ENCODE measurements around the gene HMOX1. TPM values are rescaled to one million over a fixed set of nuclear protein-coding genes. Genes with fewer than 3 reads are reported as not detected.

HMOX1 gene
- total RNA-seq, 2 donors from 2014 or later = 31.0 to 50.3 TPM

DNA sequence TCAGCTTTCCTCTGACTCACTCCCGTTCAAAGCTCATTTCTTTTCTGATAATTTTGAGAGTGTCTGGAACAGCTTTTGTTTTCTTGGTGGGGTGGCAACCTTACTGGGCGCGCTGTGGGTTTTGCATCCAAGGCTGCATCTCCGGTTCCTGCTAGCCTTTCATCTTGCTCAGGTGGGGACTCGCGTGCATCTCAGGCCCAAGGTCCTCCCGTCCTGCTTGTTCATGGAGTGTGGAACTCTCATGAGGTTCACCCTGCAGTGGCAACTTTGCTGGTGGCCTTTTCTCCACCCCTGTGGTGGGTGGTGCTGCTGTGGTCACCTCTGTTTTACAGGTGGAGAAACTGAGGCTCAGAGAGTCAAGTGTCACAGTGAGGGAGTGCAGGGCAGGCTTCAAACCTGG is 44.6 kb downstream of the HMOX1 start:
- no peak overlapping the region for H3K4me3 ChIP-seq
- no peaks in the 10 kb centered on the region for H3K27me3 ChIP-seq
- no peak for DNase-seq
- H3K27ac ChIP-seq = no peak overlapping the region
- no peaks in the 10 kb centered on the region for H3K36me3 ChIP-seq
- H3K9me3 ChIP-seq = no peaks in the 10 kb centered on the region
- TF ChIP-seq, protein P1, sequence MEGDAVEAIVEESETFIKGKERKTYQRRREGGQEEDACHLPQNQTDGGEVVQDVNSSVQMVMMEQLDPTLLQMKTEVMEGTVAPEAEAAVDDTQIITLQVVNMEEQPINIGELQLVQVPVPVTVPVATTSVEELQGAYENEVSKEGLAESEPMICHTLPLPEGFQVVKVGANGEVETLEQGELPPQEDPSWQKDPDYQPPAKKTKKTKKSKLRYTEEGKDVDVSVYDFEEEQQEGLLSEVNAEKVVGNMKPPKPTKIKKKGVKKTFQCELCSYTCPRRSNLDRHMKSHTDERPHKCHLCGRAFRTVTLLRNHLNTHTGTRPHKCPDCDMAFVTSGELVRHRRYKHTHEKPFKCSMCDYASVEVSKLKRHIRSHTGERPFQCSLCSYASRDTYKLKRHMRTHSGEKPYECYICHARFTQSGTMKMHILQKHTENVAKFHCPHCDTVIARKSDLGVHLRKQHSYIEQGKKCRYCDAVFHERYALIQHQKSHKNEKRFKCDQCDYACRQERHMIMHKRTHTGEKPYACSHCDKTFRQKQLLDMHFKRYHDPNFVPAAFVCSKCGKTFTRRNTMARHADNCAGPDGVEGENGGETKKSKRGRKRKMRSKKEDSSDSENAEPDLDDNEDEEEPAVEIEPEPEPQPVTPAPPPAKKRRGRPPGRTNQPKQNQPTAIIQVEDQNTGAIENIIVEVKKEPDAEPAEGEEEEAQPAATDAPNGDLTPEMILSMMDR (IDR thresholded peaks at IDR 0.05) = no peak
- no peaks in the 10 kb centered on the region for H3K4me1 ChIP-seq
- no peak overlapping the region for H3K9ac ChIP-seq (ENCODE audit: low read depth in 2 of 2, low read length in 2 of 2)
- intact Hi-C loops (cut with DNase I) = no loop called here

DNA sequence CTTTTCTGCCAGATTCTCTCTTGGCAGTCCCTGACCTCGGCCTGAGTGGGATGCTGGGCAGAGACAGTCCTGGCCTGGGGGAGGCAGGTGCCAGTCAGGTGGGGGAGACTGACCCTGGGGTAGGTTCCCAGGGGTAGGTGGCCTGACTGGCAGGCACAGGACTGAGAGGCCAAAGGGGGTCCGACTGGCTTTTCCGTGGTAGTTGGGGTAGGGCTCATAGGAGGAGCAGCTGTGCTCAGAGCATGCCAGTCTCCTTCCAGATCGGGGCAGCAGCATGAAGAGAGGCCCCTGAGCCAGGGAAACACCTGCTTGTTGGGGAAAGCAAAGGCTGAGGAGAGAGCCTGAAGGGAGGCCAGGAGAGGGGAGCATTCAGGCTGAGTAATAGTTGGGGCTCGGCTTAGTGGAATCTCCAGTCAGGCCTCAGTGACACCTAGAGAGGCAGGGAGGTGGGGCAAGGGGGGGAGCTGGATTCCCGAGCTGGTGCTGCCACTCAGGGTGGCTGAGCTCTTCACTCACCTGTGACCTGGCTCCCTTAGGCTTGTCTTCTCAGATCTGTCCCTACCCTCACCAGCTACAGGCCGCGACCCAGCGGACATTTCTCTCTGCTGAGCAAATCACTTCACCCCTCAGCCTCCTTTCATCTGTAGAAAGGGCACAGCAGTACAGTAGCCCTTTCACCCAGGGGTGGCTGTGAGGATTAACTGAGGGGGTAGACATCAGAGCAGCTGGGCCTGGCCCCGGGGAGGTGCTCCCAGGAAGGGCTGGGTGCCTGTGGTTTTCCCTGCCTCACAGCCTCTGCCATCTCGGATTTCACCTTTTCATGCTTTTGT is 45.3 kb downstream of the HMOX1 start:
- Histone ChIP-seq H3K27ac (no peak overlapping the region), H3K4me3 (no peak overlapping the region), H3K36me3 (no peaks in the 10 kb centered on the region), H3K9ac (ENCODE audit: low read depth in 2 of 2, low read length in 2 of 2) (no peak overlapping the region), H3K27me3 (no peaks in the 10 kb centered on the region), H3K4me1 (no peaks in the 10 kb centered on the region), H3K9me3 (no peaks in the 10 kb centered on the region)
- intact Hi-C loops (cut with DNase I) = no loop called here
- no peak for DNase-seq
- TF ChIP-seq, protein P1 (IDR thresholded peaks at IDR 0.05) = no peak

DNA sequence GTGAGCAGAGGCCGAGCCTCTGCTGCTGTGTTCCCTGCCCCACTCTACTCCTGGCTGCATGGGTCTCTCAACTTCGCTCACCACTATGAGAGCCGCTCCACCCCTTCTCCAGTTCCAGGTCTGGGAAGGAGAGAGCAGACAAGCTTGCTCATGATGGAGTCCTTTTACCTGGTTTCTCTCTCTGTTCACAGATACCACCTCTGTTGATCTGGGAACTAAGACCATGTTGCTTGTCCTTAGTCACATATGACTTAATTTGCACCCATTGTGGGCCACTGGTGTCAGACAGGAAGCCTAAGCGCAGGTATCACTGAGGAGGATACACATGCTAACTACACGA is 45.9 kb downstream of the HMOX1 start:
- Histone ChIP-seq H3K9ac (ENCODE audit: low read depth in 2 of 2, low read length in 2 of 2) (no peak overlapping the region), H3K27ac (no peak overlapping the region), H3K4me1 (no peaks in the 10 kb centered on the region), H3K4me3 (no peak overlapping the region), H3K36me3 (no peaks in the 10 kb centered on the region), H3K27me3 (no peaks in the 10 kb centered on the region), H3K9me3 (no peaks in the 10 kb centered on the region)
- TF ChIP-seq, protein P1 (IDR thresholded peaks at IDR 0.05) = no peak
- no peak for DNase-seq
- intact Hi-C loops (cut with DNase I) = no loop called here

DNA sequence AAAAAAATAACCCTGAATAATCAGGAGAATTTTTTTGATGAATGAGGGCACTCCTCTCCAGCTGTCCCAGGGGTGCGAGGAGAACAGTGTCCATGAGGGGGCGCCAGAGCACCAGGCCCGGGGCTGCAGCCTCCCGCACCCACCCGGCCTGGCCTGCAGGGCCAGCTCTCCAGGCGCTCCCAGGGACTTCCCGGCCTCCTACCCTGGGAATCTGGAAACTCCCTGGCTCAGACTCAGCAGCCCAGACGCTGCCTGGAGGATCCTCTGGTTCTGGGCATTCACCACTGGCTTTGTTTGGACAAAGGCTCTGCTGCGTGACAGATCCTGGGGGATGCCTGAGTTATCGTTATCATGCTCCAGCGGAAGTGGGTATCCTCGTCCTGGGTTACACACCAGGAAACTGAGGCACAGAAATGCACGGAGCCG is 50.0 kb downstream of the HMOX1 start:
- TF ChIP-seq, protein P1 (IDR thresholded peaks at IDR 0.05) = peak; percentile 97
- intact Hi-C loops (cut with DNase I) = loop anchor here (1.0 to 10.0 kb wide), 2 partner anchors 152 to 694 kb away; no protein-coding TSS in a partner anchor
- peak overlapping the region; percentile 42 to 56 for H3K9ac ChIP-seq (ENCODE audit: low read depth in 2 of 2, low read length in 2 of 2)
- H3K4me3 ChIP-seq = no peak overlapping the region
- no peaks in the 10 kb centered on the region for H3K36me3 ChIP-seq
- H3K9me3 ChIP-seq = no peaks in the 10 kb centered on the region
- no peaks in the 10 kb centered on the region for H3K4me1 ChIP-seq
- DNase-seq = peak; percentile 90
- H3K27me3 ChIP-seq = no peaks in the 10 kb centered on the region
- H3K27ac ChIP-seq = peak overlapping the region; percentile 32

DNA sequence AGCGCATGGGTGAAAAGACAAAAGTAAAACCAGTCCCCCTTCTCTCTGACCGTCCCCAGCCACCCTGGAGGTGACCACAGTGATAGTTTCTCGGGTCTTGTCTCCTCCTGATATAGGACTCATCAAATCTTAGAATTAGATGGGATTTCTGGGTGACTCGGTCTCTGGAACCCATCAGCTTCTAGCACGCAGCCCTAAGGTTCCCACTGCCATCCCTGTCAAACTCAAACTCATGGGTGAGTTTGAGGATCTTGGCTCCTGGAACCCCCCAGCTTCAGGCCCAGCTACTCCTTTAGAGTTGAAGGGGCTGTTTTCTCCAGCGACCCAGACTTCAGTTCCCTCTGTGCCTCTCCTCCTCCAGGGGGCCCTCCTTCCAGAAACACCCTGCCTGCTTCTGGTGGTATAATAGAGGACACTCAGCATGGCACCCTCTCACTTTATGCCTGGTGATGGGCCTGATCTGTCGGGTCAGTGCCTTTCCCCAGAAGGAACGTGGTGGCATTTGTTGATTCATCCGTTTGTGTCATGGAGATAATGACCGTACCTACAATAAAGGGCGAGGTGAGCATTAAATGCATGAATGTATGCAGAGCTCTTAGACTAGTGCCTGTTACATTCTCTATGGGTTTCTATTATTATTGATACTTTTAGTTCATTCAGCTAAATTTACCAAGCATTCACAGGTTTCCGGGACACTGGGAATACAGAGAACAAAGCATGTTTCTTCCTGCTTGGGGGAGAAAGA is 50.8 kb downstream of the HMOX1 start:
- DNase-seq = no peak
- no peaks in the 10 kb centered on the region for H3K36me3 ChIP-seq
- H3K9ac ChIP-seq (ENCODE audit: low read depth in 2 of 2, low read length in 2 of 2) = peak overlapping the region in 1 of 2 donors; percentile 56
- intact Hi-C loops (cut with DNase I) = loop anchor here (10.0 kb wide), 1 partner anchor 693 kb away; no protein-coding TSS in a partner anchor
- H3K27me3 ChIP-seq = no peaks in the 10 kb centered on the region
- no peaks in the 10 kb centered on the region for H3K9me3 ChIP-seq
- TF ChIP-seq, protein P1 (IDR thresholded peaks at IDR 0.05) = no peak
- no peak overlapping the region for H3K4me3 ChIP-seq
- peak overlapping the region; percentile 32 for H3K27ac ChIP-seq
- no peaks in the 10 kb centered on the region for H3K4me1 ChIP-seq
